SK-N-SH treated with all-trans-retinoic acid at 6 μM for 48 hours (cell line): ENCODE data around the gene SIM2.

Experiments used
- OSR1 ChIP-seq: fragments of 250-450 bp; sonication (Bioruptor Pico); IDR thresholded peaks from 2 replicates; pipeline ENCODE4 v1.8.0; 2022; ENCODE audit warnings: moderate library complexity, mild to moderate bottlenecking, inconsistent platforms
- ZC3H10 ChIP-seq: fragments of 250-450 bp; sonication (Bioruptor Pico); IDR thresholded peaks from 2 replicates; pipeline ENCODE4 v1.5.1; 2021; ENCODE audit warnings: mild to moderate bottlenecking, moderate library complexity

DNA sequence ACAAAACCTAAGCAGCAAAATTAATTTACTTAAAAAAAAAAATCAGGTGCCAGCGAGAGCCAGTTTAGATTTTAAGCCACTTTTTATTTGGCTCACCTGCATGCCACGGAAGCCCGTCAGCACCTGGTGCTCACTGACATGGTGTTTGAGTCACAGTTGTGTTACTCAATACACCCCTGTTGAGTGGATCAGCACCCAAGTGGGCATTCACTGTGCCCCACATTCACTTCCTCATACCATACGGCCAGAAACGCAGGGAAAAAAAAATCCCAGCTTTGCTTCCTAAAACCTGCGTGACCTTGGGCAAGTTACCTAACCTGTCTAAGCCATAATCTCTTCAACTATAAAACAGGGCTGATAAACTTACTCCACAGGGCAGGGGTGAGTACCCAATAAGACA lies 42.8 kb upstream of the SIM2 start:
- TF ChIP-seq ZC3H10 (no peak), OSR1 (CRISPR knock-in tag) (no peak)
